Parathyroid adenoma (tissue), 2 donors: Measurements from ENCODE around the gene GADL1.

Experiments used
- H2AFZ ChIP-seq: fragments of 300-600 bp; sonication (generic); one replicate; pipeline ENCODE4 v1.7.0; 2017; ENCODE audit warnings: antibody characterized with exemption, mild to moderate bottlenecking
- H3K27ac ChIP-seq: fragments of 300-600 bp; sonication (generic); one replicate; pipeline ENCODE4 v1.7.0; 2017
- H3K27me3 ChIP-seq: fragments of 300-600 bp; sonication (generic); one replicate; pipeline ENCODE4 v1.7.0; 2017; ENCODE audit warnings: low read length; ENCODE audit not compliant: control insufficient read depth, insufficient read depth
- H3K36me3 ChIP-seq: fragments of 300-600 bp; sonication (generic); one replicate; pipeline ENCODE4 v1.7.0; 2017; ENCODE audit warnings: low read length; ENCODE audit not compliant: control insufficient read depth, insufficient read depth
- H3K4me1 ChIP-seq: fragments of 300-600 bp; sonication (generic); one replicate; pipeline ENCODE4 v1.7.0; 2017; ENCODE audit warnings: control low read depth
- H3K4me2 ChIP-seq: fragments of 300-600 bp; sonication (generic); one replicate; pipeline ENCODE4 v1.7.0; 2017; ENCODE audit warnings: low read length
- H3K4me3 ChIP-seq: fragments of 300-600 bp; sonication (generic); one replicate; pipeline ENCODE4 v1.7.0; 2017; ENCODE audit warnings: low read depth, low read length
- H3K79me2 ChIP-seq: fragments of 300-600 bp; sonication (generic); one replicate; pipeline ENCODE4 v1.7.0; 2017; ENCODE audit warnings: control low read depth
- H3K9ac ChIP-seq: fragments of 300-600 bp; sonication (generic); one replicate; pipeline ENCODE4 v1.7.0; 2017; ENCODE audit warnings: mild to moderate bottlenecking
- H3K9me3 ChIP-seq: fragments of 300-600 bp; sonication (generic); one replicate; pipeline ENCODE4 v1.7.0; 2017; ENCODE audit warnings: low read length; ENCODE audit not compliant: control insufficient read depth
- TF ChIP-seq, protein P1 (sequence below): fragments of 300-600 bp; sonication (generic); IDR thresholded peaks from one replicate; pipeline ENCODE4 v1.7.0; 2017; ENCODE audit warnings: antibody characterized with exemption, mild to moderate bottlenecking
- donor health status: primary hyperparathyroidism.

GADL1 gene

DNA sequence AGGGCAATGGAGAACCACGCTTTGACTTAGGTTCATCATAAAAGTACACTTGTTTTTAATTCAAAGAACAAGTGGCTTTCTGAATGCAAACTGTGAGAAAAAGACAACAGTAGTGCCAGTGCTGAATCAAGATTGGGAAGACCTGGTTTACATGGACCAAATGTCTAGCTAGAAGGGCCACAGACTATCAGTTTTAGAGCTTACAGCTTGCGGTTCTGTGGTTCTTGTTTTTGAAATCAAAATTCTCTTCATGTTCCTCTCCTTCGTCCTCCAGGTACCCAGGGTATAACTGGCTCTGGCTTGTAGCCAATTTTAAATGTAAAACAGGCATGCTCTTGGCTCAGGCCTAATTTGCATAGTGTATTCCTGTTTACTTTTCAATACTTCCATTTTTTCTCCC, 163.5 kb downstream of the GADL1 start:
- H3K36me3 ChIP-seq = no peaks in the 10 kb centered on the region
- H3K27ac ChIP-seq = no peak overlapping the region
- H2AFZ ChIP-seq = no peak overlapping the region
- no peak overlapping the region for H3K4me3 ChIP-seq
- no peaks in the 10 kb centered on the region for H3K79me2 ChIP-seq
- no peak overlapping the region for H3K9ac ChIP-seq
- H3K4me1 ChIP-seq = no peaks in the 10 kb centered on the region
- no peaks in the 10 kb centered on the region for H3K27me3 ChIP-seq
- TF ChIP-seq, protein P1, sequence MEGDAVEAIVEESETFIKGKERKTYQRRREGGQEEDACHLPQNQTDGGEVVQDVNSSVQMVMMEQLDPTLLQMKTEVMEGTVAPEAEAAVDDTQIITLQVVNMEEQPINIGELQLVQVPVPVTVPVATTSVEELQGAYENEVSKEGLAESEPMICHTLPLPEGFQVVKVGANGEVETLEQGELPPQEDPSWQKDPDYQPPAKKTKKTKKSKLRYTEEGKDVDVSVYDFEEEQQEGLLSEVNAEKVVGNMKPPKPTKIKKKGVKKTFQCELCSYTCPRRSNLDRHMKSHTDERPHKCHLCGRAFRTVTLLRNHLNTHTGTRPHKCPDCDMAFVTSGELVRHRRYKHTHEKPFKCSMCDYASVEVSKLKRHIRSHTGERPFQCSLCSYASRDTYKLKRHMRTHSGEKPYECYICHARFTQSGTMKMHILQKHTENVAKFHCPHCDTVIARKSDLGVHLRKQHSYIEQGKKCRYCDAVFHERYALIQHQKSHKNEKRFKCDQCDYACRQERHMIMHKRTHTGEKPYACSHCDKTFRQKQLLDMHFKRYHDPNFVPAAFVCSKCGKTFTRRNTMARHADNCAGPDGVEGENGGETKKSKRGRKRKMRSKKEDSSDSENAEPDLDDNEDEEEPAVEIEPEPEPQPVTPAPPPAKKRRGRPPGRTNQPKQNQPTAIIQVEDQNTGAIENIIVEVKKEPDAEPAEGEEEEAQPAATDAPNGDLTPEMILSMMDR = no peak
- H3K9me3 ChIP-seq = no peaks in the 10 kb centered on the region
- no peak overlapping the region for H3K4me2 ChIP-seq

DNA sequence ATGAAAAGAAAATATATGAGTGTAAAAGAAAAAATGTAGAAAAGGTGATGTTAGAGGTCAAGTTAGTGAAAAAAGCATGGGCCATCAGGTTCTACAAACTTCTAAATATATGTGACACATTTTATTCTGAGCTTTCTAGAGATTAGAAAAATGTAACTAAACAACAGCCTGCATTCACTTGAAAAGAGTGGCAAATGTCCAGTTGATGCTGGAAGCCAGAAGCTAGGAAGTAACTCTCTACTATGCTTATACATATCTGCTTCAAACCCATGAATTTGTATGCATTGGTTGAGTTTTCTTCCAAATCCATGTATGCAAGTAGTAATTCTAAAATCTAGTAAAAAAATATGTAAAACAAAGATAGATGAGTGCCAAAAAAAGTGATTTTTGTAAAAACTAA, 164.5 kb downstream of the GADL1 start:
- H2AFZ ChIP-seq = no peak overlapping the region
- no peaks in the 10 kb centered on the region for H3K27me3 ChIP-seq
- no peak overlapping the region for H3K27ac ChIP-seq
- no peak overlapping the region for H3K4me2 ChIP-seq
- H3K4me1 ChIP-seq = no peaks in the 10 kb centered on the region
- TF ChIP-seq, protein P1 = no peak
- H3K36me3 ChIP-seq = no peaks in the 10 kb centered on the region
- no peak overlapping the region for H3K9ac ChIP-seq
- no peaks in the 10 kb centered on the region for H3K79me2 ChIP-seq
- H3K4me3 ChIP-seq = no peak overlapping the region
- no peaks in the 10 kb centered on the region for H3K9me3 ChIP-seq

DNA sequence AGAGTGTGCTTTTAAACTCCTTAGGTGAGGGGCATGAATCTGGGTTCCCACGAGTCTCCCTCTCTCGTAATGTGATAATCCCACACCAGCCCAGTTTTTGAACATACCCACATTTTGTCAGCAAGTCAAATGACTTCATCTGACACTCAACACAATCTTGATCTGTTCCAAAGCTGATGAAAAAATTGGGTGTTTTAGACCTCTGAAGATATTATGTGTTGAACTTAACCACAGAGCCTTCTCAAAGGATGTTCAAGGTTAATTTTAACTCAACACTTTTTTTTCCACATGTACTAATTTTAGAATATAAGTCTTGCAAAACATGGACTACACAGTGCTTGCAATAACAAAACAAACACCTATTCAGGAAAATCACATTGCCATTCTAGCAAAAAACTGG, 164.9 kb downstream of the GADL1 start:
- no peak overlapping the region for H3K27ac ChIP-seq
- H3K36me3 ChIP-seq = no peaks in the 10 kb centered on the region
- H3K9ac ChIP-seq = no peak overlapping the region
- no peaks in the 10 kb centered on the region for H3K9me3 ChIP-seq
- H2AFZ ChIP-seq = no peak overlapping the region
- TF ChIP-seq, protein P1 = no peak
- no peaks in the 10 kb centered on the region for H3K79me2 ChIP-seq
- H3K4me1 ChIP-seq = no peaks in the 10 kb centered on the region
- H3K4me2 ChIP-seq = no peak overlapping the region
- no peak overlapping the region for H3K4me3 ChIP-seq
- no peaks in the 10 kb centered on the region for H3K27me3 ChIP-seq

DNA sequence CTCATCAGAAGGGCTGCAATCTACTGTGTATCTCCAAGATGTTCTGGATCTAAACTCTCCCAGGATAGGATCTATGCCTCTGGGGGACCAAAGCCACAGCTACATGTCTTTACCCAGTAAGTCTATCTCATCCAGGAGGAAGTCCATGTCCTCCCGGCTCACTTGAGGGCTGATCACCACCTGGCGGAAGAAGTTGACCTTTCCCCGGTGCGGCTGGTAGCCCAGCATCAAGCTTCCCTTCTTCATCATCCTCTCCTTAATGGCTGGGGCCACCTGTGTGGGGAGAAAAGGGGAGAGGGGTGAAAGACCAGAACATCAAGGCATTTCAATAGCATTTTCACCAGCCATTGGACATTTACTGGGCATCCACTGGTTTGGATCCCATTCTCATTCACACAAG, 166.3 kb downstream of the GADL1 start:
- no peaks in the 10 kb centered on the region for H3K79me2 ChIP-seq
- no peaks in the 10 kb centered on the region for H3K27me3 ChIP-seq
- no peak overlapping the region for H2AFZ ChIP-seq
- no peak overlapping the region for H3K27ac ChIP-seq
- H3K36me3 ChIP-seq = no peaks in the 10 kb centered on the region
- H3K9me3 ChIP-seq = no peaks in the 10 kb centered on the region
- H3K9ac ChIP-seq = no peak overlapping the region
- TF ChIP-seq, protein P1 = no peak
- no peak overlapping the region for H3K4me3 ChIP-seq
- H3K4me1 ChIP-seq = no peaks in the 10 kb centered on the region
- H3K4me2 ChIP-seq = no peak overlapping the region

DNA sequence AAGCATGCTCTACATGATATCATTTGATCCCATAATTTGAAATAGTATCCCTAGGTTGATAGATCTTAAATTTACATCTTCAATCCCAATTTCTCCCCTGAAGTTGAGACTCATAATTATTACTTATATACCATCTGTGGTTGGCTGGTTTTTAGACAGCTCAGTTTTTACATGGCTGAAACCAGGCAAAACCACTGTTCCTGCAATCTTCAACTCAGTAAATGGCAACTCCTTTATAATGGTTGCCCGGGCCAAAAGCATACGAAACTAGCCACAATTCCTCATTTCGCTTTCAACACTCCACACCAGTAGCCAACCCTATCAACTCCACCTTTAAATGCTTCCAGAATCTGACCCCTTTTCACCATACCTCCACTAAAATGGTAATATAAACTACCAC, 169.6 kb downstream of the GADL1 start:
- no peaks in the 10 kb centered on the region for H3K36me3 ChIP-seq
- no peaks in the 10 kb centered on the region for H3K79me2 ChIP-seq
- no peak overlapping the region for H3K4me3 ChIP-seq
- H3K4me1 ChIP-seq = no peaks in the 10 kb centered on the region
- no peaks in the 10 kb centered on the region for H3K27me3 ChIP-seq
- TF ChIP-seq, protein P1 = no peak
- no peak overlapping the region for H3K27ac ChIP-seq
- H2AFZ ChIP-seq = no peak overlapping the region
- H3K4me2 ChIP-seq = no peak overlapping the region
- H3K9me3 ChIP-seq = no peaks in the 10 kb centered on the region
- H3K9ac ChIP-seq = no peak overlapping the region
